Measurements from ENCODE around the gene NRXN3. TPM values are rescaled to one million over a fixed set of nuclear protein-coding genes. Genes with fewer than 3 reads are reported as not detected.

NRXN3 gene
- polyA plus RNA-seq, 1 of the 3 experiments (the other 2 are of a cell fraction): 1.6 TPM

DNA sequence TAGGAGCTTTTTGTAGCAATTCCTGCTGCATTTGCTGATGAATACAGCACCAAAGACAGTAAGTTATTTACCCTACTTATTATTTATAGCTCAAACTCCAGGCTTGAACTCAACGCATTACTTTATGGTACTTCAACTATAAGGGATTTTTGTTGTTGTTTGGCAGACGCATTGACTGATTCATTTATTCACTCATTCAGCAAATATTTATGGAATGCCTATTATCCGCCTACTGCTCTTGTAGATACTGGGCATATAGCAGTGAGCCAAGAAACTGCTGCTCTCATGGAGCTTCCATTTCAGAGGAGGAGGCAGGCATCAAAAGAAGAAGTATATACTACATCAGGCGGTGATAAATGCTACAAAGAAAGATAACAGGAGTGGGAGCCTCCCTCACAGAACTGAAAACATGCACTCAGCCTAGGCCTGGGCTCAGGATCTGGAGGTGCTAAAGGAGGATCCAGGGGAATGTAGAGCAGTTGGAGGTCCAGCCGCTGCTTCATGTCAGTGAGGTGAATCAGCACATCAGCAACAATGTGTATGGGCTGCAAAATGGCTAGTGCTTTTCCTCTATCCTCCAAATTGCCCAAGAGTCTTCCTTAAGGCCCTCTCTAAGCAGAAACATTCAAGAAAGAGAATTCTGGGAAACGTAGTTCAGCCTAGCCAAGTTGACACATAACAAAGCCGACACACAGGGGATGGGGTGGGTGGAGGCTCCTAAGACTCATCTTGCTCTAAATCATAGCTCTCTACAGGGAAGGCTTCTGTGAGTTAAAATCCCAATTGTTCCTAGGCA is 157.5 kb downstream of the NRXN3 start:
- no peak overlapping the region for H3K27ac ChIP-seq (ENCODE audit: low read depth in 2 of 2, low read length in 1 of 2)
- H3K9me3 ChIP-seq: no peaks in the 10 kb centered on the region
- DNase-seq: no peak
- no peak overlapping the region for H3K4me3 ChIP-seq (ENCODE audit: low read depth in 2 of 2, low read length in 1 of 2)
- H3K9ac ChIP-seq: no peak overlapping the region
- no peaks in the 10 kb centered on the region for H3K9me2 ChIP-seq
- no peak overlapping the region for H3K4me2 ChIP-seq
- H3F3A ChIP-seq (replicated peaks; ENCODE audit: insufficient read depth): no peaks in the 10 kb centered on the region
- ChIA-PET POLR2A (no interaction called here), CTCF (interaction anchor here (0.7 kb wide), 1 partner anchor 127 kb away, joined by 3 read pairs; no protein-coding TSS in a partner anchor)
- no peaks in the 10 kb centered on the region for H4K20me1 ChIP-seq (ENCODE audit: insufficient read depth)
- TF ChIP-seq NFIC (IDR thresholded peaks at IDR 0.05; ENCODE audit: borderline replicate concordance): no peak
- TF ChIP-seq RXRA (IDR thresholded peaks at IDR 0.05; ENCODE audit: borderline replicate concordance, low read depth): no peak
- TF ChIP-seq, protein P1, sequence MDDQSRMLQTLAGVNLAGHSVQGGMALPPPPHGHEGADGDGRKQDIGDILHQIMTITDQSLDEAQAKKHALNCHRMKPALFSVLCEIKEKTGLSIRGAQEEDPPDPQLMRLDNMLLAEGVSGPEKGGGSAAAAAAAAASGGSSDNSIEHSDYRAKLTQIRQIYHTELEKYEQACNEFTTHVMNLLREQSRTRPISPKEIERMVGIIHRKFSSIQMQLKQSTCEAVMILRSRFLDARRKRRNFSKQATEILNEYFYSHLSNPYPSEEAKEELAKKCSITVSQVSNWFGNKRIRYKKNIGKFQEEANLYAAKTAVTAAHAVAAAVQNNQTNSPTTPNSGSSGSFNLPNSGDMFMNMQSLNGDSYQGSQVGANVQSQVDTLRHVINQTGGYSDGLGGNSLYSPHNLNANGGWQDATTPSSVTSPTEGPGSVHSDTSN (IDR thresholded peaks at IDR 0.05): no peak
- TF ChIP-seq JUND (IDR thresholded peaks at IDR 0.05): no peak
- TF ChIP-seq, protein P2, sequence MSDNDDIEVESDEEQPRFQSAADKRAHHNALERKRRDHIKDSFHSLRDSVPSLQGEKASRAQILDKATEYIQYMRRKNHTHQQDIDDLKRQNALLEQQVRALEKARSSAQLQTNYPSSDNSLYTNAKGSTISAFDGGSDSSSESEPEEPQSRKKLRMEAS (IDR thresholded peaks at IDR 0.05; ENCODE audit: low read depth): no peak
- TF ChIP-seq ELF1 (IDR thresholded peaks at IDR 0.05): no peak
- no peak for TF ChIP-seq SIN3A (IDR thresholded peaks at IDR 0.05; ENCODE audit: borderline replicate concordance, low read depth, low read length)
- TF ChIP-seq GATA2 (CRISPR knock-in tag; IDR thresholded peaks at IDR 0.05): no peak
- no peak for TF ChIP-seq SMC3 (IDR thresholded peaks at IDR 0.05; ENCODE audit: low read depth, low read length)
- no peaks in the 10 kb centered on the region for H3K79me2 ChIP-seq (ENCODE audit: insufficient read depth)
- H3K27me3 ChIP-seq (ENCODE audit: insufficient read depth): no peaks in the 10 kb centered on the region
- no peaks in the 10 kb centered on the region for H3K36me3 ChIP-seq (replicated peaks in 1 of 2; ENCODE audit: control insufficient read depth in 1 of 2, insufficient read depth in 2 of 2, low read length in 1 of 2)
- 33% methylated on average over 7 of the region's 7 CpGs for WGBS (ENCODE audit: low lambda C conversion rate)
- H3K4me1 ChIP-seq (ENCODE audit: control insufficient read depth in 1 of 2, insufficient read depth in 2 of 2, low read depth in 1 of 2, low read length in 1 of 2): no peaks in the 10 kb centered on the region
- H2AFZ ChIP-seq (ENCODE audit: low read depth): no peak overlapping the region

DNA sequence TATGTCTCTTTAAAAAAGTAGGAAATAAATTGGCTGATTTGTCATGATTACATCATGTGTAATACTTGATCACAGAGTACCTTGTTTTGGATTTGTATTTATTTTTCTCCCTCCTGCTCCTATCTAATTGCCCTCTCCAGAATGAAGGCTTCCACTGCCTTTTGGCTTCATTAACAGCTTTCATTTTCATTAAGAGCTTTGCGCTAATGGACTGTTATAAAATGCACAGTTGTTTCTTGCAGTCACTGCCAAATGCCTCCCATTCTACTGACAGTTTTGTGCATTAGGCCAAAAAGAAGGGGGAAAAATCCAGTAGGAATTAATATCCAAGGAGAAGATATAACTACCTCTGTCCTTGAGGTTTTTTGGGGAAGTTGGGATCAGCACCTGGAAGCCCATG is 159.2 kb downstream of the NRXN3 start:
- no peaks in the 10 kb centered on the region for H3K27me3 ChIP-seq (ENCODE audit: insufficient read depth)
- H3F3A ChIP-seq (replicated peaks; ENCODE audit: insufficient read depth): no peaks in the 10 kb centered on the region
- no peaks in the 10 kb centered on the region for H3K4me1 ChIP-seq (ENCODE audit: control insufficient read depth in 1 of 2, insufficient read depth in 2 of 2, low read depth in 1 of 2, low read length in 1 of 2)
- CTCF ChIA-PET: interaction anchor here (0.6 kb wide), 1 partner anchor 499 kb away, joined by 3 read pairs; no protein-coding TSS in a partner anchor
- no peaks in the 10 kb centered on the region for H4K20me1 ChIP-seq (ENCODE audit: insufficient read depth)
- WGBS (ENCODE audit: low lambda C conversion rate): 62% methylated on average over 1 of the region's 1 CpG
- no peak overlapping the region for H3K27ac ChIP-seq (ENCODE audit: low read depth in 2 of 2, low read length in 1 of 2)
- H3K79me2 ChIP-seq (ENCODE audit: insufficient read depth): no peaks in the 10 kb centered on the region
- H3K4me3 ChIP-seq (ENCODE audit: low read depth in 2 of 2, low read length in 1 of 2): no peak overlapping the region
- no peak overlapping the region for H3K9ac ChIP-seq
- no peaks in the 10 kb centered on the region for H3K36me3 ChIP-seq (replicated peaks in 1 of 2; ENCODE audit: control insufficient read depth in 1 of 2, insufficient read depth in 2 of 2, low read length in 1 of 2)
- no peaks in the 10 kb centered on the region for H3K9me2 ChIP-seq
- DNase-seq: no peak
- no peaks in the 10 kb centered on the region for H3K9me3 ChIP-seq
- no peak for TF ChIP-seq RCOR1 (IDR thresholded peaks at IDR 0.05; ENCODE audit: low read length)
- TF ChIP-seq, protein P3, sequence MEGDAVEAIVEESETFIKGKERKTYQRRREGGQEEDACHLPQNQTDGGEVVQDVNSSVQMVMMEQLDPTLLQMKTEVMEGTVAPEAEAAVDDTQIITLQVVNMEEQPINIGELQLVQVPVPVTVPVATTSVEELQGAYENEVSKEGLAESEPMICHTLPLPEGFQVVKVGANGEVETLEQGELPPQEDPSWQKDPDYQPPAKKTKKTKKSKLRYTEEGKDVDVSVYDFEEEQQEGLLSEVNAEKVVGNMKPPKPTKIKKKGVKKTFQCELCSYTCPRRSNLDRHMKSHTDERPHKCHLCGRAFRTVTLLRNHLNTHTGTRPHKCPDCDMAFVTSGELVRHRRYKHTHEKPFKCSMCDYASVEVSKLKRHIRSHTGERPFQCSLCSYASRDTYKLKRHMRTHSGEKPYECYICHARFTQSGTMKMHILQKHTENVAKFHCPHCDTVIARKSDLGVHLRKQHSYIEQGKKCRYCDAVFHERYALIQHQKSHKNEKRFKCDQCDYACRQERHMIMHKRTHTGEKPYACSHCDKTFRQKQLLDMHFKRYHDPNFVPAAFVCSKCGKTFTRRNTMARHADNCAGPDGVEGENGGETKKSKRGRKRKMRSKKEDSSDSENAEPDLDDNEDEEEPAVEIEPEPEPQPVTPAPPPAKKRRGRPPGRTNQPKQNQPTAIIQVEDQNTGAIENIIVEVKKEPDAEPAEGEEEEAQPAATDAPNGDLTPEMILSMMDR (IDR thresholded peaks at IDR 0.05): no peak
- TF ChIP-seq NRF1 (IDR thresholded peaks at IDR 0.05; ENCODE audit: low read depth, low read length): no peak
- TF ChIP-seq GABPA (IDR thresholded peaks at IDR 0.05; ENCODE audit: low read depth): no peak
- no peak for TF ChIP-seq NFIC (IDR thresholded peaks at IDR 0.05; ENCODE audit: borderline replicate concordance)
- TF ChIP-seq, protein P4, sequence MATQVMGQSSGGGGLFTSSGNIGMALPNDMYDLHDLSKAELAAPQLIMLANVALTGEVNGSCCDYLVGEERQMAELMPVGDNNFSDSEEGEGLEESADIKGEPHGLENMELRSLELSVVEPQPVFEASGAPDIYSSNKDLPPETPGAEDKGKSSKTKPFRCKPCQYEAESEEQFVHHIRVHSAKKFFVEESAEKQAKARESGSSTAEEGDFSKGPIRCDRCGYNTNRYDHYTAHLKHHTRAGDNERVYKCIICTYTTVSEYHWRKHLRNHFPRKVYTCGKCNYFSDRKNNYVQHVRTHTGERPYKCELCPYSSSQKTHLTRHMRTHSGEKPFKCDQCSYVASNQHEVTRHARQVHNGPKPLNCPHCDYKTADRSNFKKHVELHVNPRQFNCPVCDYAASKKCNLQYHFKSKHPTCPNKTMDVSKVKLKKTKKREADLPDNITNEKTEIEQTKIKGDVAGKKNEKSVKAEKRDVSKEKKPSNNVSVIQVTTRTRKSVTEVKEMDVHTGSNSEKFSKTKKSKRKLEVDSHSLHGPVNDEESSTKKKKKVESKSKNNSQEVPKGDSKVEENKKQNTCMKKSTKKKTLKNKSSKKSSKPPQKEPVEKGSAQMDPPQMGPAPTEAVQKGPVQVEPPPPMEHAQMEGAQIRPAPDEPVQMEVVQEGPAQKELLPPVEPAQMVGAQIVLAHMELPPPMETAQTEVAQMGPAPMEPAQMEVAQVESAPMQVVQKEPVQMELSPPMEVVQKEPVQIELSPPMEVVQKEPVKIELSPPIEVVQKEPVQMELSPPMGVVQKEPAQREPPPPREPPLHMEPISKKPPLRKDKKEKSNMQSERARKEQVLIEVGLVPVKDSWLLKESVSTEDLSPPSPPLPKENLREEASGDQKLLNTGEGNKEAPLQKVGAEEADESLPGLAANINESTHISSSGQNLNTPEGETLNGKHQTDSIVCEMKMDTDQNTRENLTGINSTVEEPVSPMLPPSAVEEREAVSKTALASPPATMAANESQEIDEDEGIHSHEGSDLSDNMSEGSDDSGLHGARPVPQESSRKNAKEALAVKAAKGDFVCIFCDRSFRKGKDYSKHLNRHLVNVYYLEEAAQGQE (IDR thresholded peaks at IDR 0.05; ENCODE audit: low read depth, low read length): no peak
- H3K4me2 ChIP-seq: no peak overlapping the region
- H2AFZ ChIP-seq (ENCODE audit: low read depth): no peak overlapping the region
- POLR2A ChIA-PET: no interaction called here

All from SK-N-SH (cell line).